ENCODE data around the gene SLC22A1.

The SLC22A1 gene

GRCh38 chr6:160172704-160173103 lies 51.1 kb downstream of the SLC22A1 start:
- DNase-seq (ENCODE audit: low read depth in 3 of 3): no peak

GRCh38 chr6:160173806-160174527 lies 52.4 kb downstream of the SLC22A1 start:
- no peak for DNase-seq (ENCODE audit: low read depth in 3 of 3)

- no peak for DNase-seq (ENCODE audit: low read depth in 3 of 3)
Observed at GRCh38 chr6:160174681-160175080, 53.1 kb downstream of the SLC22A1 start.

DNA sequence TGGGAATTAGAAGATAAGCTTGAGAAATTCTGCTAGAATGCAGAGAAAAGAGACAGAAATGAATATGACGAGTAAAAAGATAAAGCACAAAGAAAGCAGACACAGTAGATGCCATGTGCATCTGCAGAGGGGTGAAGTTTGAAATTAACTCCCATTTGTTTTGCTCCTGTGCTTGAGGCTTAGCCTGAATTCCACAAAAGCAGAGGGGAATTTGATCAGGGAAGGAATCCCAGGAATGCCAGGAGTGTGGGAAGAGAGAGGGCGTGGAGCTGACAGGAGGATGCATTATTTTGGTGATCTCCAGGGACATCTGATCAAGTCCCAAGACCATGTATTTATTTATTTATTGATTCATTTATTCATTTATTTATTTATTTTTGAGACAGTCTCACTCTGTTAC lies 55.6 kb downstream of the SLC22A1 start:
- DNase-seq (ENCODE audit: low read depth in 3 of 3): no peak

DNA sequence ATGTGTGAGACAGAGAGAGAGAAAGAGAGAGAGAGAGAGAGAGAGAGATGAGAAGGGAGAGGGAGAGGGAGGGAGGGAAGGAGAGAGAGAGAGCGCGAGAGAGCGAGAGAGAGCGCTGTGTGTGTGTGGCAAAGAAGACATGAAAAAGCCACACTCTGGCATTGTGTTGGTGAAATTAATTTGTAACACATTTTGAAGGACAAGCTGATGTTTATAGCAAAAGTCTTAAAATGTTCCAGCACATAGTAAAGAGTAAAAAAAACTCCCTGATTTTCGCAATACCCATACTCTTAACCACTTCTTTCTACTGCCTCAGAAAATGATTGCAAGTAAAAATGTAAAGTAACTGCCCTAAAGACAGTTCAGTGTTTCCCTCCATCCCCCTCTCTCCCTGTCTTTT lies 56.7 kb downstream of the SLC22A1 start:
- no peak for DNase-seq (ENCODE audit: low read depth in 3 of 3)

- no peak for DNase-seq (ENCODE audit: low read depth in 3 of 3)
Observed at GRCh38 chr6:160180706-160181105, 59.1 kb downstream of the SLC22A1 start.

- DNase-seq (ENCODE audit: low read depth in 3 of 3): no peak
Observed at GRCh38 chr6:160188773-160189172, 67.2 kb downstream of the SLC22A1 start.

DNA sequence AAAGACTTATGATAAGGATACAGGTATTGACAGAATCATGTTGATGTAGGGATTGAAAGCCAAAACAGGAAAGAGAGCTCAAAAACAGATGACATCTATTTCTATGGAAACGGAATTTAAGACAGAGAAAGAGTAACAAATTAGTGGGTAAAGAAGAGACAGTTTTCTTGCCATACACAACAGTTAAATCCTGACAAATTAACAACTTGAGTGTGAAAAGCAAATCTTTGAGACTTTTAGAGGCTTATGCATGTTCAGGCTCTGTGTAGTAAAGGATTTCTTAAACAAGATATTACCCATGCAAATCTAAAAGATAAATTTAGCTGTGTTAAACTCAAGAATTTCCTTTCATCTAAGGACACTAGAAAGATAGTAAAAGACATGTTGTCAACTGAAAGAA lies 68.5 kb downstream of the SLC22A1 start:
- DNase-seq (ENCODE audit: low read depth in 3 of 3): no peak

GRCh38 chr6:160190973-160191372 lies 69.4 kb downstream of the SLC22A1 start:
- no peak for DNase-seq (ENCODE audit: low read depth in 3 of 3)

GRCh38 chr6:160192840-160193239 lies 71.2 kb downstream of the SLC22A1 start:
- no peak for DNase-seq (ENCODE audit: low read depth in 3 of 3)

DNA sequence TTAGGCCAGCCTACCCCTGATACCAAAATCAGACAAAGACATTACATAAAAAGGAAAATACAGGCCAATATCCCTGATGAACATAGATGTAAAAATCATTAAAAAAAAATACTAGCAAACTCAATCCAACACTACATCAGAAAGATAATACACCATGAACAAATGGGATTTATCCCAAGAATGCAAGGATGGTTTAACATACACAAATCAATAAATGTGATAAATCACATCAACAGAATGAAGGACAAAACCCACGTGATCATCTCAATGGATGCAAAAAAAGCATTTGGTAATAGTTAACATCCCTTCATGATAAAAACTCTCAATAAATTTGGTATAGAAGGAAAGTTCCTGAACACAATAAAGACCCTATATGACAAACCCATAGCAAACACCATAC lies 73.2 kb downstream of the SLC22A1 start:
- DNase-seq (ENCODE audit: low read depth in 3 of 3): no peak

- no peak for DNase-seq (ENCODE audit: low read depth in 3 of 3)
Observed at GRCh38 chr6:160197662-160198061, 76.0 kb downstream of the SLC22A1 start.

GRCh38 chr6:160198606-160199211 lies 77.1 kb downstream of the SLC22A1 start:
- DNase-seq (ENCODE audit: low read depth in 3 of 3): no peak

DNA sequence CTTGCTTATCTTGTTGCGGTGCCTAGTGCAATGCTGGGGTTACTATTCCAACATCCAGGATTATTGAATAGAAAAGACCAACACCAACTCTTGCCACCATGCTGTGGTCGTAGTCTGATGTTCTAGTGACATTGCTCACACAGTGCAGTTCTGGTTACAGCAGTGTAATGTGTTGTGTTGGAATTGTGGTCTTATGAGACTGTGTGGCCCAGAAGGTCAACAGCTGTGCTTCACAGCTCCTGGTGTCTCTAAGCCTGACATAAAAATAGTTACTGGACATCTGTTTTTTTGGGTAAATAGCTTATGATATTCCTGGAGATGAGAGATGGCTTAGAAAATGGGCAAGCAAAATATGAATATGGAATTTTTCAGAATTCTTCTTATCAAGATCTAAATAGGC lies 79.4 kb downstream of the SLC22A1 start:
- DNase-seq (ENCODE audit: low read depth in 3 of 3): no peak

- DNase-seq (ENCODE audit: low read depth in 3 of 3): no peak
Observed at GRCh38 chr6:160202411-160202810, 80.8 kb downstream of the SLC22A1 start.

DNA sequence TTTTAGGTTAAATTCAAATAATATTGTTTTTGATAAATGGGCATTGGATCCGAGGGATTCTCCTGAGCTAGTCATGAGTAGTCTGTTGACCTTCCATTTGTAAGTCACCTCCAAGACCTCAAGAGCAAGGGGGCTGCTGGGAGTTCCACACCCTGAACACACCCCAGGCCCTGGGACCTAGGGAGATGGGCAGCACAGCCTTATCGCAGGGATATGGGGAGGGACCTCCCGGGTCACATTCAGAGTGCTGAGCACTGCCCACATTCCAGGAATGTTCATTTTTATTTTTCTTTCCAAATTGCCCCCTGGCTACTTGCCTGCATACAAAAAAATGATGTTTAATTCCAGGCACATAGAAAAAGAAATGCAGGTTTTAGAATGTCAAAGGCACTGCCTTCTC lies 81.5 kb downstream of the SLC22A1 start:
- DNase-seq (ENCODE audit: low read depth in 3 of 3): no peak

GRCh38 chr6:160203522-160203921 lies 81.9 kb downstream of the SLC22A1 start:
- DNase-seq (ENCODE audit: low read depth in 3 of 3): no peak

GRCh38 chr6:160203953-160204352 lies 82.3 kb downstream of the SLC22A1 start:
- no peak for DNase-seq (ENCODE audit: low read depth in 3 of 3)

GRCh38 chr6:160204710-160205109 lies 83.1 kb downstream of the SLC22A1 start:
- DNase-seq (ENCODE audit: low read depth in 3 of 3): no peak

DNA sequence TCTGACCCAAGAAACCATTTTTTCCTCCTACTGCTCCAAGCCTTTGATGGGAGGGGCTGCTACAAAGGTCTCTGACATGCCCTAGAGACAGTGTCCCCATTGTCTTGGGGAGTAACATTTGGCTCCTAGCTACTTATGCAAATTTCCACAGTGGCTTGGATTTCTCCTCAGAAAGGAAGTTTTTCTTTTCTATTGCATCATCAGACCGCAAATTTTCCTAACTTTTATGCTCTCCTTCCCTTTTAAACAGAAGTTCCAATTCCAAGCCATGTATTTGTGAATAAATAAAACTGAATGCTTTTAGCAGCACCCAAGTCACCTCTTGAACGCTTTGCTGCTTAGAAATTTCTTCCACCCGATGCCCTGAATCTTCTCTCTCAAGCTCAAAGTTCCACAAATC lies 86.0 kb downstream of the SLC22A1 start:
- no peak for DNase-seq (ENCODE audit: low read depth in 3 of 3)
